Glutamatergic neuron (in vitro differentiated cells): ENCODE measurements around the gene NISCH. TPM values are rescaled to one million over a fixed set of nuclear protein-coding genes. Genes with fewer than 3 reads are reported as not detected.

Experiments used
- DNase-seq: peaks from one replicate; pipeline ENCODE4 v3.0.0; 2022
- H3K27ac Mint-ChIP-seq: one replicate; pipeline ENCODE4 v1.8.0; 2020; ENCODE audit warnings: mild to moderate bottlenecking, mixed read lengths, inconsistent platforms; ENCODE audit not compliant: unreplicated experiment
- H3K27me3 Mint-ChIP-seq: one replicate; pipeline ENCODE4 v1.8.0; 2020; ENCODE audit warnings: mild to moderate bottlenecking, moderate library complexity, mixed read lengths, inconsistent platforms; ENCODE audit not compliant: unreplicated experiment
- H3K36me3 Mint-ChIP-seq: one replicate; pipeline ENCODE4 v1.8.0; 2020; ENCODE audit warnings: mild to moderate bottlenecking, mixed read lengths, inconsistent platforms; ENCODE audit not compliant: unreplicated experiment
- H3K4me1 Mint-ChIP-seq: one replicate; pipeline ENCODE4 v1.8.0; 2020; ENCODE audit warnings: mild to moderate bottlenecking, low read depth, mixed read lengths, inconsistent platforms; ENCODE audit not compliant: unreplicated experiment
- H3K4me3 Mint-ChIP-seq: one replicate; pipeline ENCODE4 v1.8.0; 2020; ENCODE audit warnings: mild to moderate bottlenecking, mixed read lengths, inconsistent platforms; ENCODE audit not compliant: unreplicated experiment
- H3K9me3 Mint-ChIP-seq: one replicate; pipeline ENCODE4 v1.8.0; 2020; ENCODE audit warnings: mild to moderate bottlenecking, moderate library complexity, mixed read lengths, inconsistent platforms; ENCODE audit not compliant: unreplicated experiment
- total RNA-seq: library from RNA; stranded (reverse); fragmentation: NEBNext Ultra II Directional; extraction: Animal tissue kit (Norgen Biotek cat#: 25700); gene quantifications from one replicate; pipeline ENCODE4 v1.2.1, GENCODE V29; 2021; ENCODE audit not compliant: unreplicated experiment
- TF ChIP-seq, protein P1 (sequence below): fragments of 200-600 bp; sonication (generic); IDR thresholded peaks from one replicate; pipeline ENCODE4 v1.5.0; 2021; ENCODE audit not compliant: partially characterized antibody, unreplicated experiment

The NISCH gene
- total RNA-seq, 1 donor from 2014 or later = 280 TPM

DNA sequence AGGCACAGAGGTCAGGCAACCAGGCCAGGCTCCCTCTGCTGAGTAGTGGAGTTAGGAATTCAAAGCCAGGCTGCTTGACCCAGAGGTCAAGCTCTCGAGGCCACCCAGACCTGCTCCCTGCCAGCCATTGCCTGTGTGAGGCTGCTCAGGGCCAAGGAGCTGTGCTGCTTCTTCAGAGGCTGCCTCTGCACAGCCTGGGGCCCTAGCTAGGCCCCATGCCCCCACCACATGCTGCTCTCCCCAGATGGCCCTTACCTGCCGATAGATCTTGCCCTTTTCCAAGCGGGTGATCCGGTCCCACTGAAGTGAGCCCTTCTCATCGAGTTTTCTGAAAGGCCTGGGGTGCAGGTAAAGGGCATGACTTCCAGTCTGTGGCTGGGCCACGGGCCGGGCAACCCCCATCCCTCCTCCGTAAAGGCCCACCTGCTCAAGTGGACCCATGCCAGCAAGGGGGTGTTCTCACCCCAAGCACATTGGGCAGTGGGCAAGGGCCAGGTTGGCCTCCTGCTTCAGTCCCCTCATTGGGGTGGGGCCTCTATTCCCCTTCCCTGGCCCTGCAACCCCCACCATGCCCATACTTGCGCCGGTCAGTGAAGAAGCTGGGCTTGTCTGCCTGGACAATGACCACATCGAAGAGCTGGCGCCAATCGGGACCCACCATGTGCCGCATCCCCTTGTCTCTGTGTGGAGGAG, 71.8 kb downstream of the NISCH start:
- no peak for DNase-seq
- peaks cover 5% of the 10 kb centered on the region for H3K9me3 Mint-ChIP-seq
- H3K27me3 Mint-ChIP-seq = peaks cover 4% of the 10 kb centered on the region
- H3K36me3 Mint-ChIP-seq = no peaks in the 10 kb centered on the region
- H3K4me3 Mint-ChIP-seq = no peak overlapping the region
- peaks cover 6% of the 10 kb centered on the region for H3K4me1 Mint-ChIP-seq
- H3K27ac Mint-ChIP-seq = no peak overlapping the region
- TF ChIP-seq, protein P1, sequence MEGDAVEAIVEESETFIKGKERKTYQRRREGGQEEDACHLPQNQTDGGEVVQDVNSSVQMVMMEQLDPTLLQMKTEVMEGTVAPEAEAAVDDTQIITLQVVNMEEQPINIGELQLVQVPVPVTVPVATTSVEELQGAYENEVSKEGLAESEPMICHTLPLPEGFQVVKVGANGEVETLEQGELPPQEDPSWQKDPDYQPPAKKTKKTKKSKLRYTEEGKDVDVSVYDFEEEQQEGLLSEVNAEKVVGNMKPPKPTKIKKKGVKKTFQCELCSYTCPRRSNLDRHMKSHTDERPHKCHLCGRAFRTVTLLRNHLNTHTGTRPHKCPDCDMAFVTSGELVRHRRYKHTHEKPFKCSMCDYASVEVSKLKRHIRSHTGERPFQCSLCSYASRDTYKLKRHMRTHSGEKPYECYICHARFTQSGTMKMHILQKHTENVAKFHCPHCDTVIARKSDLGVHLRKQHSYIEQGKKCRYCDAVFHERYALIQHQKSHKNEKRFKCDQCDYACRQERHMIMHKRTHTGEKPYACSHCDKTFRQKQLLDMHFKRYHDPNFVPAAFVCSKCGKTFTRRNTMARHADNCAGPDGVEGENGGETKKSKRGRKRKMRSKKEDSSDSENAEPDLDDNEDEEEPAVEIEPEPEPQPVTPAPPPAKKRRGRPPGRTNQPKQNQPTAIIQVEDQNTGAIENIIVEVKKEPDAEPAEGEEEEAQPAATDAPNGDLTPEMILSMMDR = no peak

DNA sequence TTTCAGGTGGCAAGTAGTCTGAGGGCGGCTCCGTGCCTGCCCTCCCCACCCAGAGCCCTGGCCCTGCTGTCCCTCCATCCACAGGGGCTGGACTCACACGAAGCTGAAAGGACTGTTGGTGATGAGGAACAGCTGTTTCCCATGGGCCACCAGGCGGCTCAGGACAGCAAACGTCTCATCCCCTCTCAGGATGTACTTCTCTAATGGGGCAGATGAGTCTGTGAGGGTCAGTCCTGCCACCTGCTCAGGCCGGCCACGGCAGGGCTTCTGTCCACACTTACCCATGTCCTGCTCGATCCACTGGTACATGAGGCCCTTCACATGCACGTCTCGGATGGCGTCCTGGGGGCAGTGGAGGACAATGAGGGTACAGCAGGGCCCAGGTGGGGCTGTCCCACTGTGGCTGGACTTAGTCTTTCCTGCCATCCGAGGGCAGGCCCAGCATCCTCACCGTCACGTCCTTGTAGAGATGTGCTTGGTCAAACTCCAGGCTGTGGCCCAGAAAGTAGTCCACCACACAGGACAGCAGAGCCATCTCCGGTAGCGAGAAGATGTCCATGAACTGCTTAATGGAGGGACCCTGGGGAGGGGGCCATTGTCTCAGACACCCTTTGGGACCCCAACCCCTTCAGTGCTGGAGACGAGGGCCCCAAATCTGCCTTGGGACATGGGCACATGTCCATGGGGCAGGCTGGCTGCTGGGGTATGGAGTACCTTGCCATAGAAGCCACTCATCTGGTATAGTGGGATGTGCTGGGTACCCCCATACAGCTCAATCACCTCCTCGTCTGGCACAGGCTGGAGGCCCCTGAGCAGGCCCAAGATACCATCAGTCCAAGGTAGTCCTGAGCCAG, 72.6 kb downstream of the NISCH start:
- Mint-ChIP-seq H3K36me3 (no peaks in the 10 kb centered on the region), H3K27me3 (peaks cover 8% of the 10 kb centered on the region), H3K27ac (no peak overlapping the region), H3K4me1 (peaks cover 9% of the 10 kb centered on the region), H3K9me3 (peaks cover 7% of the 10 kb centered on the region), H3K4me3 (no peak overlapping the region)
- TF ChIP-seq, protein P1 = no peak
- no peak for DNase-seq

DNA sequence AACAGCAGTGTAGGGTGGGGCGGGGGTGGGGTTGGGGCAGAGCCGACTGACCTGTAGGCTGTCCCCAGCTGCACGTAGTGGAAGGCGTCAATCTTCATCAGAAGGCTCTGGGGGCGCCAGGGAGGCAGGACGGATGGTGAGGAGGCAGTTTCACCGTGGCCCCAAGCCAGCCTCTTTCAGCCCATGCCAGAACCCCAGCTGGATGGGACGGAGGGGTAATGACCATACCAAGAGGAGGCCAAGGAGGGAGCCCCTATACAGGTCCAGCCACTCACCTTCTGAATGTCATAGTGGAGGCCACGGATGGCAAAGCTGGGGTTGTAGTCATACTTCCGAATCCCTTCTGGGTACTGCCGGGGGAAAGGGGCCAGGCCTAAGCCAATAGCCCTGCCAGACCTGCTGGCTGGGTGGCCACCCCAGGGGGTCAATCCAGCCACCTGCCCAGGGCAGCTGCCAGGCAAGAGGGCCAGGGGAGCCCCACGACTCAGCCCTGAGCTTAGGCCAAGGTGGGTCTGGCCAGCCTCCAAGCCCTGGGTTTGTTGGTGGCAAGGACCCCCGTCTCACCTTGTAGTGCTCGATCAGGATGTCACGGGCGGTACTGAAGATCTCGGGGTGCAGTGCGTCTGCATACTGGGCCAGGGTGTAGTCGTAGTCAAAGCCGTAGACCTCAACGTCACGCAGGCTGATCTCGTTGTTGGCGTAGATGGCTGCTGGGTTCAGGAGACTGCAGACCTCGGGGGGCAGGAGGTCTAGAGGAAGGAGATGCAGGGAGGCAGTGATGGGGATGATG, 73.4 kb downstream of the NISCH start:
- peak; percentile 10 for DNase-seq
- H3K27me3 Mint-ChIP-seq = peaks cover 8% of the 10 kb centered on the region
- H3K9me3 Mint-ChIP-seq = peaks cover 7% of the 10 kb centered on the region
- H3K4me1 Mint-ChIP-seq = peaks cover 9% of the 10 kb centered on the region
- no peak overlapping the region for H3K27ac Mint-ChIP-seq
- TF ChIP-seq, protein P1 = no peak
- no peaks in the 10 kb centered on the region for H3K36me3 Mint-ChIP-seq
- H3K4me3 Mint-ChIP-seq = no peak overlapping the region

DNA sequence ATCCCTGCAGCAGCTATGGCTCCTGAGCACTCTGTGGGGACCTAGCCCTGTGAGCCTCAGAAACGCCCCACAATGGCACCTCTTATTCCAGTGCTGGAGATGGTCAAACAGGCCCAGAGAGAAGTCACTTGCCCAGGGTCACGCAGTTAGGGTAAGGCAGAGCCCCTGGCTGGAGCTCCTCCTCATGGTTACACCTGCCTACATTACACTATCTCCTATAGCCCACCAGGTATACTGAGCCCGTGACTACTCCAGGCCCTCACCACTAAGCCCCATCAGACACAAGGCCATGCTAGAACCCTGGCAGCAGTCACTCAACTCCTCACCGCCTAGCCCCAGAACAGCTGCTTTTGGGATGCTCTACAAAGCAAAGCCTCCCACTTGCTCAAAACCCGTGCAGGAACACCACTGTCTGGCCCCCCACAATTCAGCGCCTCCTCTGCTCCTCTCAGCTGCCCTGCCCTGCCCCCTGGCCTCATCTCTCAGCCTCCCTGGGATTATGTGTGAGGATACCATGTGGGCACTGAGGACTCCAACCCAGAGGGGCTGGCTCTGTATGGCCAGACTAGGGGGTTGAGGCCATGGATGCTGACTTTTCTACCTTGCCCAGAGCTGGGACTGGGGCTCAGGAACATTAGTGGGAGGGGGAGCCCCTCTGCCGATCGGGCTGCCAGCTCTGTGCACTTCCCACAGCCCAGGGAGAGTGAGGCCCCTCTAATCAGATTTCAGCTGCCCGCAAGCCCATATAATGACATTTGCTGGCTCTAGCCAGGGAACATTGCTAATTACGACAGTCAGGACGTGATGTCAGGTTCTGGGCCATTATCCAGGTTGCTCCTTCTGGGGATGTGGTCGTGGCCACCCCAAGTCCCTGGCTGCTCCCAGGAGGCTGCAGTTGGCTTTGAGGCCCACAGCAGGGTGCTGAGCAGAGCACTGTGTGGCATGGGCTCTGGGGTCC, 74.3 kb downstream of the NISCH start:
- peak; percentile 13 for DNase-seq
- peak overlapping the region; percentile 43 for H3K27ac Mint-ChIP-seq
- H3K36me3 Mint-ChIP-seq = no peaks in the 10 kb centered on the region
- H3K4me1 Mint-ChIP-seq = peaks cover 11% of the 10 kb centered on the region
- TF ChIP-seq, protein P1 = no peak
- H3K27me3 Mint-ChIP-seq = peaks cover 10% of the 10 kb centered on the region
- peaks cover 7% of the 10 kb centered on the region for H3K9me3 Mint-ChIP-seq
- peak overlapping the region; percentile 67 for H3K4me3 Mint-ChIP-seq
